ENCODE results near the gene SNRPD2. TPM values are rescaled to one million over a fixed set of nuclear protein-coding genes. Genes with fewer than 3 reads are reported as not detected.

The SNRPD2 gene
- total RNA-seq, 1 donor from 2014 or later, result 405 TPM

GRCh38 chr19:45643927-45644771, 47.6 kb downstream of the SNRPD2 start:
- H3K79me2 ChIP-seq (ENCODE audit: low read depth), result no peaks in the 10 kb centered on the region
- peak overlapping the region; percentile 61 for H3K4me3 ChIP-seq
- H3K4me1 ChIP-seq, result peaks cover 5% of the 10 kb centered on the region
- H3K27ac ChIP-seq, result no peak overlapping the region
- DNase-seq (ENCODE audit: low spot score), result no peak
- Mint-ChIP-seq H3K36me3 (no peaks in the 10 kb centered on the region), H3K4me1 (peaks cover 41% of the 10 kb centered on the region), H3K27me3 (ENCODE audit: insufficient read depth, low read depth) (peaks cover 15% of the 10 kb centered on the region), H3K27ac (no peak overlapping the region), H3K4me3 (peak overlapping the region; percentile 88), H3K9me3 (peaks cover 2% of the 10 kb centered on the region)
- TF ChIP-seq EZH2phosphoT487 (IDR thresholded peaks at IDR 0.05), result no peak
- no peak for TF ChIP-seq CTCF (IDR thresholded peaks at IDR 0.05)
- no peak overlapping the region for H2AFZ ChIP-seq (replicated peaks)
- H3K4me2 ChIP-seq, result peak overlapping the region; percentile 86
- no peaks in the 10 kb centered on the region for H3K9me3 ChIP-seq (ENCODE audit: low read depth)
- no peak overlapping the region for H3K9ac ChIP-seq
- peaks cover 54% of the 10 kb centered on the region for H3F3A ChIP-seq (ENCODE audit: low read depth)
- peaks cover 23% of the 10 kb centered on the region for H3K27me3 ChIP-seq
- no peaks in the 10 kb centered on the region for H3K36me3 ChIP-seq
- peaks cover 4% of the 10 kb centered on the region for H4K20me1 ChIP-seq (ENCODE audit: low read depth)

- H3K9ac ChIP-seq, result no peak overlapping the region
- peaks cover 23% of the 10 kb centered on the region for H3K27me3 ChIP-seq
- H3K27me3 Mint-ChIP-seq (ENCODE audit: insufficient read depth, low read depth), result peaks cover 17% of the 10 kb centered on the region
- H3K4me2 ChIP-seq, result peak overlapping the region; percentile 86
- peaks cover 61% of the 10 kb centered on the region for H3F3A ChIP-seq (ENCODE audit: low read depth)
- H3K36me3 ChIP-seq, result no peaks in the 10 kb centered on the region
- peaks cover 4% of the 10 kb centered on the region for H4K20me1 ChIP-seq (ENCODE audit: low read depth)
- no peak overlapping the region for H3K27ac ChIP-seq
- peaks cover 2% of the 10 kb centered on the region for H3K9me3 Mint-ChIP-seq
- no peaks in the 10 kb centered on the region for H3K36me3 Mint-ChIP-seq
- H3K27ac Mint-ChIP-seq, result no peak overlapping the region
- H2AFZ ChIP-seq (replicated peaks), result peak overlapping the region; percentile 97
- peaks cover 49% of the 10 kb centered on the region for H3K4me1 Mint-ChIP-seq
- peak; percentile 94 for TF ChIP-seq CTCF (IDR thresholded peaks at IDR 0.05)
- no peak for TF ChIP-seq EZH2phosphoT487 (IDR thresholded peaks at IDR 0.05)
- DNase-seq (ENCODE audit: low spot score), result peak; percentile 91
- peaks cover 9% of the 10 kb centered on the region for H3K4me1 ChIP-seq
- peak overlapping the region; percentile 88 for H3K4me3 Mint-ChIP-seq
- peak overlapping the region; percentile 61 for H3K4me3 ChIP-seq
- H3K79me2 ChIP-seq (ENCODE audit: low read depth), result no peaks in the 10 kb centered on the region
- no peaks in the 10 kb centered on the region for H3K9me3 ChIP-seq (ENCODE audit: low read depth)
Measured at GRCh38 chr19:45643024-45643926, 48.5 kb downstream of the SNRPD2 start.

DNA sequence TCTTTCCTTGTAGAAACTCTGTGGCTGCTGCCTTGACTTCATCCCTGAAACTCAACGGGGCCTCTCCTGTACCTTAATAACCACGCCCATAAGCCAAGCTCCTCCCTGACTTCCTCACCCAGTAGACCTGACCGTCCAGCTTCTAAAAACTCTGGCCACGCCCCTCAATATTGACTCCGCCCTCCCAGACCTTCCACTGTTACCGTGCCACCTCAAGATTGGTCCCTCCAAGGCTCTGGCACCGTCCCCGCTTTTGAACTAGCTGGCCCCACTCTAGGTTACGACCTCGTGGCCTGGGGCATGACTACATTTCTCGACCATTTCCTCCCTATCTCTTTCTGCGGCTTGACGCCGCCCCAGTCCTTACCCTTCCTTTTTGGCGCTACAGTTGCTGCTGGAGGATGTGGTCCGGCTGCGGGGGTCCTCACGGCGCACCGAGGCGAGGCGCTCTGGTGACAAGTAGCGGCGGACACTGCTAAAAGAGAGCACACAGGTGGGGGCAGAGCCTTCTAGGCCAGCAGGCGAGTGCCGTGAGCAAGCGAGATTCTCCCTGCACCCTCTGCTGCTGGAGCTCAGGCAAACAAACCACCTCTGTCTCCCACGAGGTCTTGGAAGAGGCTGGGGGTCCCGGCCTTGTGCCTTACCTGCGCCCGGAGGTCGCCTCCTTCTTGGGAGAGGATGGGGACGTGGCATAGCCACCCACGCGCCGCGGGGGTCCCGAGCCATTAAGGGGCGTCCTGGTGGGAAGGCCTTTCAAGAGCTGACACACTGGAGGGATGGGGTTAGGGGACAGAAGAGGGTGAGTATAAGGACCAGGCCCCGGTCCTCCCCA, 50.3 kb downstream of the SNRPD2 start:
- no peak overlapping the region for H3K27ac ChIP-seq
- H3K27me3 ChIP-seq, result peaks cover 23% of the 10 kb centered on the region
- no peak overlapping the region for H3K9ac ChIP-seq
- H3K4me1 ChIP-seq, result peaks cover 13% of the 10 kb centered on the region
- peaks cover 4% of the 10 kb centered on the region for H4K20me1 ChIP-seq (ENCODE audit: low read depth)
- peaks cover 17% of the 10 kb centered on the region for H3K27me3 Mint-ChIP-seq (ENCODE audit: insufficient read depth, low read depth)
- H3K36me3 Mint-ChIP-seq, result no peaks in the 10 kb centered on the region
- no peaks in the 10 kb centered on the region for H3K79me2 ChIP-seq (ENCODE audit: low read depth)
- DNase-seq (ENCODE audit: low spot score), result peak; percentile 93
- peak overlapping the region; percentile 52 for H2AFZ ChIP-seq (replicated peaks)
- peaks cover 67% of the 10 kb centered on the region for H3F3A ChIP-seq (ENCODE audit: low read depth)
- no peak overlapping the region for H3K27ac Mint-ChIP-seq
- H3K9me3 Mint-ChIP-seq, result peaks cover 2% of the 10 kb centered on the region
- peak overlapping the region; percentile 39 for H3K4me3 ChIP-seq
- H3K4me2 ChIP-seq, result peak overlapping the region; percentile 74
- H3K36me3 ChIP-seq, result no peaks in the 10 kb centered on the region
- no peaks in the 10 kb centered on the region for H3K9me3 ChIP-seq (ENCODE audit: low read depth)
- TF ChIP-seq EZH2phosphoT487 (IDR thresholded peaks at IDR 0.05) (no peak), EZH2 (IDR thresholded peaks at IDR 0.05) (no peak), CTCF (IDR thresholded peaks at IDR 0.05) (no peak)
- peaks cover 51% of the 10 kb centered on the region for H3K4me1 Mint-ChIP-seq
- H3K4me3 Mint-ChIP-seq, result peak overlapping the region; percentile 71

Measured in neural progenitor cell (in vitro differentiated cells).